GM12892 (cell line): ENCODE measurements around the gene SFXN5.

Experiments
- POLR2A ChIP-seq: IDR thresholded peaks from 2 replicates; pipeline ENCODE4 v1.6.1; 2011; ENCODE audit warnings: low read depth, low read length, control low read depth
- POLR2AphosphoS5 ChIP-seq: IDR thresholded peaks from 2 replicates; pipeline ENCODE4 v1.6.1; 2011; ENCODE audit warnings: low read depth, low read length, control low read depth
- TAF1 ChIP-seq: IDR thresholded peaks from 2 replicates; pipeline ENCODE4 v1.6.1; 2011; ENCODE audit warnings: low read depth, mild to moderate bottlenecking, control low read depth, low read length, borderline replicate concordance

DNA sequence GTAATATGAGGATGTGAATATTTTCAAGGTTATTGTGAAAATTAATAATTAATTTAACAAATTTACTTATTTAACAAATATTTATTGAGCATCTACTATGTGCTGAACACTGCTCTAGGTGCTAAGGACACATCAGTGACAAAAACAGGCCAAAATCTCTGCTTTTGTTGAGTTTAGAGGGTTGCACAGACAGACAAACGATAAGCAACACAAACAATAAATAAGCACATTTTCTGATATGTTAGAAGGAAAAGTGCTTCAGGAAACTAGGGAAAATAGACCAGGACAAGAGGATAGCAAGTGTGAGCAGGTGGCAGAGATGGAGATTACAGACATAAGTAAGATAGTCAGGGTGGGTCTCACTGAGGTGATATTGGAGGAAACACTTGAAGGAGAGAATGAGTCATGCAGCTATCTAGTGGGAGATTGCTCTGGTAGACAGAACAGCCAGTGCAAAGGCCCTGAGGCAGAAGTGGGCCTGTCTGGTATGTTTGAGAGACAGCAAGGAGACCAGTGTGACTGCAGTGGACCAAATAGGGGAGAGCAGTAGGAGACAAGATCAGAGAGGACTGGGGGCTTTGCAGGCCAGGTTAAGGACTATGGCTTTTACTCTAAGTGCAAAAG, 38.3 kb downstream of the SFXN5 start:
- no peak for TF ChIP-seq POLR2AphosphoS5
- TF ChIP-seq POLR2A: no peak
- no peak for TF ChIP-seq TAF1
